Erythroblast (primary cell): ENCODE results near the gene PIK3R6.

Experiments used
- GATA1 ChIP-seq: IDR thresholded peaks from 2 replicates; pipeline ENCODE4 v1.6.1; 2011; ENCODE audit warnings: low read depth, mild to moderate bottlenecking, control low read depth, low read length, moderate library complexity
- POLR2A ChIP-seq: IDR thresholded peaks from 2 replicates; pipeline ENCODE4 v1.6.1; 2011; ENCODE audit warnings: mild to moderate bottlenecking, low read length

GRCh38 chr17:8753976-8754440 lies 113.5 kb downstream of the PIK3R6 start:
- no peak for TF ChIP-seq POLR2A
- TF ChIP-seq GATA1, result no peak
